ENCODE results near the gene YPEL2. TPM values are rescaled to one million over a fixed set of nuclear protein-coding genes. Genes with fewer than 3 reads are reported as not detected.
"Not testable (repeated sequence)": the region's sequence is repeated elsewhere in the genome, so short reads cannot be mapped to it uniquely, and the experiment has no call there.

The YPEL2 gene
- polyA plus RNA-seq, 1 donor (not counting 4 experiments of a cell fraction or from before 2014, with no cell fraction given), result 4.6 TPM

- no peak for FAIRE-seq
- Histone ChIP-seq H3K9ac (ENCODE audit: control insufficient read depth, extremely low read depth, insufficient read depth, low read length) (no peak overlapping the region), H3K4me2 (ENCODE audit: control insufficient read depth, extremely low read depth, insufficient read depth, low read depth, low read length) (no peak overlapping the region), H4K20me1 (ENCODE audit: control insufficient read depth, extremely low read depth, insufficient read depth, low read length) (no peaks in the 10 kb centered on the region), H3K79me2 (ENCODE audit: control insufficient read depth, insufficient read depth, low read length) (no peaks in the 10 kb centered on the region), H3K4me3 (ENCODE audit: control insufficient read depth in 2 of 3, extremely low read depth in 1 of 3, insufficient read depth in 2 of 3, low read depth in 1 of 3, low read length in 3 of 3) (no peak overlapping the region), H3K9me3 (ENCODE audit: control insufficient read depth, low read depth, low read length) (no peaks in the 10 kb centered on the region), H3K4me1 (ENCODE audit: control insufficient read depth, extremely low read depth, insufficient read depth, low read length) (no peaks in the 10 kb centered on the region), H2AFZ (ENCODE audit: control insufficient read depth, low read length) (no peak overlapping the region), H3K36me3 (ENCODE audit: control insufficient read depth in 2 of 2, extremely low read depth in 1 of 2, insufficient read depth in 2 of 2, low read length in 2 of 2) (no peaks in the 10 kb centered on the region), H3K27ac (ENCODE audit: control insufficient read depth, insufficient read depth, low read length) (no peak overlapping the region), H3K9me1 (ENCODE audit: control insufficient read depth, extremely low read depth, insufficient read depth, low read length) (no peaks in the 10 kb centered on the region), H3K27me3 (ENCODE audit: control insufficient read depth, extremely low read depth, insufficient read depth, low read length) (no peaks in the 10 kb centered on the region)
- TF ChIP-seq CTCF (optimal IDR thresholded peaks at IDR 0.05 in 1 of 3, IDR thresholded peaks at IDR 0.05 in 1 of 3, conservative IDR thresholded peaks at IDR 0.05 in 1 of 3; ENCODE audit: extremely low read depth in 1 of 3, insufficient read depth in 2 of 3, low read length in 3 of 3) (no peak), EZH2 (IDR thresholded peaks at IDR 0.05; ENCODE audit: low read length) (no peak)
- dilution Hi-C loops (cut with MboI; ENCODE audit: extremely low pct_ligation_motif_present, low sequenced_read_pairs), result no loop called here
- DNase-seq (ENCODE audit: low read depth, low spot score), result no peak
Observed at GRCh38 chr17:59409336-59410048, 78.0 kb downstream of the YPEL2 start.

- Histone ChIP-seq H3K27ac (ENCODE audit: control insufficient read depth, insufficient read depth, low read length) (no peak overlapping the region), H3K4me1 (ENCODE audit: control insufficient read depth, extremely low read depth, insufficient read depth, low read length) (no peaks in the 10 kb centered on the region), H3K9ac (ENCODE audit: control insufficient read depth, extremely low read depth, insufficient read depth, low read length) (no peak overlapping the region), H2AFZ (ENCODE audit: control insufficient read depth, low read length) (no peak overlapping the region), H3K4me2 (ENCODE audit: control insufficient read depth, extremely low read depth, insufficient read depth, low read depth, low read length) (no peak overlapping the region), H3K4me3 (ENCODE audit: control insufficient read depth in 2 of 3, extremely low read depth in 1 of 3, insufficient read depth in 2 of 3, low read depth in 1 of 3, low read length in 3 of 3) (no peak overlapping the region), H3K79me2 (ENCODE audit: control insufficient read depth, insufficient read depth, low read length) (no peaks in the 10 kb centered on the region), H3K9me3 (ENCODE audit: control insufficient read depth, low read depth, low read length) (no peaks in the 10 kb centered on the region), H3K9me1 (ENCODE audit: control insufficient read depth, extremely low read depth, insufficient read depth, low read length) (no peaks in the 10 kb centered on the region), H4K20me1 (ENCODE audit: control insufficient read depth, extremely low read depth, insufficient read depth, low read length) (no peaks in the 10 kb centered on the region), H3K36me3 (ENCODE audit: control insufficient read depth in 2 of 2, extremely low read depth in 1 of 2, insufficient read depth in 2 of 2, low read length in 2 of 2) (no peaks in the 10 kb centered on the region), H3K27me3 (ENCODE audit: control insufficient read depth, extremely low read depth, insufficient read depth, low read length) (no peaks in the 10 kb centered on the region)
- TF ChIP-seq EZH2 (IDR thresholded peaks at IDR 0.05; ENCODE audit: low read length), result no peak
- TF ChIP-seq CTCF (optimal IDR thresholded peaks at IDR 0.05 in 1 of 3, IDR thresholded peaks at IDR 0.05 in 1 of 3, conservative IDR thresholded peaks at IDR 0.05 in 1 of 3; ENCODE audit: extremely low read depth in 1 of 3, insufficient read depth in 2 of 3, low read length in 3 of 3), result no peak
- dilution Hi-C loops (cut with MboI; ENCODE audit: extremely low pct_ligation_motif_present, low sequenced_read_pairs), result no loop called here
- no peak for FAIRE-seq
- no peak for DNase-seq (ENCODE audit: low read depth, low spot score)
Observed at GRCh38 chr17:59410049-59410437, 78.6 kb downstream of the YPEL2 start.

- H2AFZ ChIP-seq (ENCODE audit: control insufficient read depth, low read length); H3K27ac ChIP-seq (ENCODE audit: control insufficient read depth, insufficient read depth, low read length); H3K36me3 ChIP-seq (ENCODE audit: control insufficient read depth in 2 of 2, extremely low read depth in 1 of 2, insufficient read depth in 2 of 2, low read length in 2 of 2); FAIRE-seq; DNase-seq (ENCODE audit: low read depth, low spot score); H3K27me3 ChIP-seq (ENCODE audit: control insufficient read depth, extremely low read depth, insufficient read depth, low read length); H3K4me2 ChIP-seq (ENCODE audit: control insufficient read depth, extremely low read depth, insufficient read depth, low read depth, low read length); H3K4me3 ChIP-seq (ENCODE audit: control insufficient read depth in 2 of 3, extremely low read depth in 1 of 3, insufficient read depth in 2 of 3, low read depth in 1 of 3, low read length in 3 of 3); H3K9me3 ChIP-seq (ENCODE audit: control insufficient read depth, low read depth, low read length); H3K79me2 ChIP-seq (ENCODE audit: control insufficient read depth, insufficient read depth, low read length); dilution Hi-C loops (cut with MboI; ENCODE audit: extremely low pct_ligation_motif_present, low sequenced_read_pairs); H3K9ac ChIP-seq (ENCODE audit: control insufficient read depth, extremely low read depth, insufficient read depth, low read length); H3K4me1 ChIP-seq (ENCODE audit: control insufficient read depth, extremely low read depth, insufficient read depth, low read length); H4K20me1 ChIP-seq (ENCODE audit: control insufficient read depth, extremely low read depth, insufficient read depth, low read length); H3K9me1 ChIP-seq (ENCODE audit: control insufficient read depth, extremely low read depth, insufficient read depth, low read length): not testable (repeated sequence)
Observed at GRCh38 chr17:59412431-59412830, 81.0 kb downstream of the YPEL2 start.

Measured in keratinocyte (primary cell).